HCT116 (cell line): ENCODE data around the gene HOXB1. TPM values are rescaled to one million over a fixed set of nuclear protein-coding genes. Genes with fewer than 3 reads are reported as not detected.

ENCODE experiments used
- ATAC-seq: fragments of 200-7000 bp; cut with Tn5 transposase; 2 replicates; pipeline ENCODE4 v1.9.1; 2020; ENCODE audit warnings: mild to moderate bottlenecking, moderate library complexity
- BruUV-seq: library from RNA; stranded (reverse); fragments of 400-500 nt; replicated peaks from 2 replicates; lab custom pipeline; 2021; lab: Mats Ljungman, UMichigan
- CTCF ChIA-PET: fragments of 300-600 bp; sonication (Branson Sonifier 250); formaldehyde crosslinking; loops from one replicate; lab custom pipeline; 2021; ENCODE audit warnings: antibody characterized with exemption; lab: Charles Lee
- POLR2A ChIA-PET: fragments of 300-600, 350-600 bp; sonication (Branson Sonifier 250); formaldehyde crosslinking; loops from one replicate; lab custom pipeline; 2021; ENCODE audit warnings: antibody characterized with exemption; lab: Charles Lee
- RAD21 ChIA-PET, 2 experiments: fragments of 300-600 bp; sonication (Branson Sonifier 250); formaldehyde crosslinking; loops; one replicate each; lab custom pipeline; 2023; ENCODE audit warnings: low total read pairs in 2 of 2; ENCODE audit not compliant: uncharacterized antibody in 2 of 2, unreplicated experiment in 2 of 2, low non-redundant PET in 1 of 2; lab: Charles Lee
- DNase-seq: peaks from one replicate; pipeline ENCODE4 v3.0.0-alpha.2; 2010; ENCODE audit warnings: low read depth, low spot score
- H2AFZ ChIP-seq: fragments of 200-600 bp; shearing (Covaris generic), sonication (generic); 2 replicates; pipeline ENCODE4 v1.6.1; 2017; ENCODE audit warnings: low read depth, mixed run types, mixed read lengths, antibody characterized with exemption, low read length; ENCODE audit not compliant: poor library complexity, severe bottlenecking
- H3K27ac ChIP-seq: 2 replicates; pipeline ENCODE4 v1.5.1; 2012; ENCODE audit warnings: low read depth, low read length
- H3K27me3 ChIP-seq: fragments of 200-600 bp; sonication (generic); 2 replicates; pipeline ENCODE4 v1.6.1; 2016; ENCODE audit warnings: mixed run types, low read length, mixed read lengths; ENCODE audit not compliant: insufficient read depth
- H3K36me3 ChIP-seq, 2 experiments: fragments of 200-500 bp in 1 of 2; fragments of 200-600 bp in 1 of 2; sonication (Bioruptor generic) in 1 of 2; sonication (generic) in 1 of 2; 2 replicates each; pipeline versions ENCODE4 v1.5.1 to v1.6.1; 2014 to 2016; ENCODE audit warnings: low read length in 2 of 2, inconsistent platforms in 1 of 2, mixed read lengths in 1 of 2, mixed run types in 1 of 2; ENCODE audit not compliant: insufficient read depth in 2 of 2, control insufficient read depth in 1 of 2
- H3K4me1 ChIP-seq, 2 experiments: fragments of 200-600 bp in 1 of 2; sonication (generic) in 1 of 2; 2 replicates each; pipeline versions ENCODE4 v1.5.1 to v1.6.1; 2012 to 2017; ENCODE audit warnings: low read length in 2 of 2, inconsistent platforms in 1 of 2, mild to moderate bottlenecking in 1 of 2, mixed read lengths in 1 of 2, mixed run types in 1 of 2, moderate library complexity in 1 of 2; ENCODE audit not compliant: insufficient read depth in 2 of 2, control insufficient read depth in 1 of 2
- H3K4me2 ChIP-seq: fragments of 200-600 bp; sonication (generic); 2 replicates; pipeline ENCODE4 v1.6.1; 2017; ENCODE audit warnings: mixed run types, low read length, mixed read lengths
- H3K4me3 ChIP-seq, 2 experiments: fragments of 200-600 bp in 1 of 2; sonication (generic) in 1 of 2; replicated peaks in 1 of 2; 2 replicates each; pipeline ENCODE4 v1.5.1; 2011 to 2016; ENCODE audit warnings: low read length in 2 of 2, control low read depth in 1 of 2, low read depth in 1 of 2, mild to moderate bottlenecking in 1 of 2, mixed read lengths in 1 of 2, mixed run types in 1 of 2
- H3K79me2 ChIP-seq: fragments of 200-600 bp; sonication (generic); 2 replicates; pipeline ENCODE4 v1.6.1; 2017; ENCODE audit warnings: mild to moderate bottlenecking, mixed run types, low read length, moderate library complexity, mixed read lengths; ENCODE audit not compliant: insufficient read depth
- H3K9ac ChIP-seq: fragments of 200-600 bp; sonication (generic); 2 replicates; pipeline ENCODE4 v1.6.1; 2016; ENCODE audit warnings: low read length, mixed read lengths
- H3K9me2 ChIP-seq: fragments of 200-600 bp; sonication (generic), shearing (Covaris generic); 2 replicates; pipeline ENCODE4 v1.6.1; 2017; ENCODE audit warnings: mixed run types, mild to moderate bottlenecking, moderate library complexity; ENCODE audit not compliant: insufficient read depth
- H3K9me3 ChIP-seq, 2 experiments: fragments of 200-500 bp in 1 of 2; fragments of 200-600 bp in 1 of 2; sonication (Bioruptor generic) in 1 of 2; sonication (generic) in 1 of 2; 2 replicates each; pipeline ENCODE4 v1.6.1; 2014 to 2017; ENCODE audit warnings: low read length in 2 of 2, mixed read lengths in 2 of 2, inconsistent platforms in 1 of 2, low read depth in 1 of 2, mild to moderate bottlenecking in 1 of 2, mixed run types in 1 of 2, moderate library complexity in 1 of 2; ENCODE audit not compliant: control insufficient read depth in 1 of 2, insufficient read depth in 1 of 2
- H4K20me1 ChIP-seq: fragments of 200-600 bp; sonication (generic), shearing (Covaris generic); 2 replicates; pipeline ENCODE4 v1.6.1; 2017; ENCODE audit warnings: mixed run types, mild to moderate bottlenecking, moderate library complexity; ENCODE audit not compliant: insufficient read depth
- ATF3 ChIP-seq: IDR thresholded peaks from 2 replicates; pipeline ENCODE4 v1.6.1; 2012
- CBX3 ChIP-seq: IDR thresholded peaks from 2 replicates; pipeline ENCODE4 v1.6.1; 2012; ENCODE audit warnings: low read depth
- CEBPB ChIP-seq: IDR thresholded peaks from 2 replicates; pipeline ENCODE4 v1.6.1; 2012; ENCODE audit warnings: low read depth
- FOSL1 ChIP-seq: IDR thresholded peaks from 2 replicates; pipeline ENCODE4 v1.6.1; 2012; ENCODE audit warnings: low read depth
- MAX ChIP-seq: IDR thresholded peaks from 2 replicates; pipeline ENCODE4 v1.6.1; 2012
- SRF ChIP-seq: IDR thresholded peaks from 2 replicates; pipeline ENCODE4 v1.6.1; 2012; ENCODE audit warnings: low read depth
- TCF7L2 ChIP-seq: IDR thresholded peaks from 2 replicates; pipeline ENCODE4 v1.7.0; 2011; ENCODE audit warnings: borderline replicate concordance, inconsistent platforms; ENCODE audit not compliant: insufficient read depth, insufficient read length; ENCODE audit errors: extremely low read depth
- ZBTB33 ChIP-seq: IDR thresholded peaks from 2 replicates; pipeline ENCODE4 v1.6.1; 2011; ENCODE audit warnings: mild to moderate bottlenecking, low read length, moderate library complexity; ENCODE audit not compliant: insufficient replicate concordance; ENCODE audit errors: extremely low read depth
- ZFX ChIP-seq: fragments of 450-650 bp; IDR thresholded peaks from 2 replicates; pipeline ENCODE4 v1.6.1; 2017
- intact Hi-C: fragments of 100-400 bp; cut with micrococcal nuclease; formaldehyde crosslinking; loops from 2 replicates; pipeline ENCODE4 v1.10.0; 2022
- total RNA-seq: library from RNA; stranded (reverse); gene quantifications from one replicate; pipeline ENCODE4 v1.2.1, GENCODE V29; 2021; ENCODE audit not compliant: unreplicated experiment
- TF ChIP-seq, protein P1 (sequence below), 3 experiments: fragments of 200-600 bp in 1 of 3; sonication (generic) in 1 of 3; IDR thresholded peaks in 2 of 3; conservative IDR thresholded peaks in 1 of 3; 2 replicates each; pipeline ENCODE4 v1.5.1; 2012 to 2017; ENCODE audit warnings: low read depth in 2 of 3, low read length in 2 of 3, antibody characterized with exemption in 1 of 3, borderline replicate concordance in 1 of 3, control low read depth in 1 of 3, mild to moderate bottlenecking in 1 of 3, mixed read lengths in 1 of 3, mixed run types in 1 of 3, moderate library complexity in 1 of 3; ENCODE audit not compliant: insufficient read depth in 1 of 3

The HOXB1 gene
- total RNA-seq, 1 experiment from 2014 or later: not detected

GRCh38 chr17:48549914-48550501 lies 19.2 kb upstream of the HOXB1 start:
- Histone ChIP-seq H3K9me2 (no peaks in the 10 kb centered on the region), H3K36me3 (peaks cover 0 to 4% of the 10 kb centered on the region in 2 experiments; a peak in 1 of 4 replicates), H3K79me2 (no peaks in the 10 kb centered on the region), H3K9ac (no peak overlapping the region), H3K4me3 (no peak overlapping the region), H4K20me1 (no peaks in the 10 kb centered on the region), H3K27ac (no peak overlapping the region), H3K4me1 (no peaks in the 10 kb centered on the region)
- RAD21 ChIA-PET: no interaction called here
- POLR2A ChIA-PET: no interaction called here
- intact Hi-C loops: no loop called here
- ATAC-seq (no peak), DNase-seq (no peak)
- TF ChIP-seq SRF (no peak), MAX (no peak), ZFX (no peak), TCF7L2 (no peak), CEBPB (no peak)
- TF ChIP-seq, protein P1, sequence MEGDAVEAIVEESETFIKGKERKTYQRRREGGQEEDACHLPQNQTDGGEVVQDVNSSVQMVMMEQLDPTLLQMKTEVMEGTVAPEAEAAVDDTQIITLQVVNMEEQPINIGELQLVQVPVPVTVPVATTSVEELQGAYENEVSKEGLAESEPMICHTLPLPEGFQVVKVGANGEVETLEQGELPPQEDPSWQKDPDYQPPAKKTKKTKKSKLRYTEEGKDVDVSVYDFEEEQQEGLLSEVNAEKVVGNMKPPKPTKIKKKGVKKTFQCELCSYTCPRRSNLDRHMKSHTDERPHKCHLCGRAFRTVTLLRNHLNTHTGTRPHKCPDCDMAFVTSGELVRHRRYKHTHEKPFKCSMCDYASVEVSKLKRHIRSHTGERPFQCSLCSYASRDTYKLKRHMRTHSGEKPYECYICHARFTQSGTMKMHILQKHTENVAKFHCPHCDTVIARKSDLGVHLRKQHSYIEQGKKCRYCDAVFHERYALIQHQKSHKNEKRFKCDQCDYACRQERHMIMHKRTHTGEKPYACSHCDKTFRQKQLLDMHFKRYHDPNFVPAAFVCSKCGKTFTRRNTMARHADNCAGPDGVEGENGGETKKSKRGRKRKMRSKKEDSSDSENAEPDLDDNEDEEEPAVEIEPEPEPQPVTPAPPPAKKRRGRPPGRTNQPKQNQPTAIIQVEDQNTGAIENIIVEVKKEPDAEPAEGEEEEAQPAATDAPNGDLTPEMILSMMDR (IDR thresholded peaks at IDR 0.05 in 2 of 3, conservative IDR thresholded peaks at IDR 0.05 in 1 of 3; ENCODE audit: borderline replicate concordance in 1 of 3, insufficient read depth in 1 of 3, low read depth in 2 of 3, low read length in 2 of 3): no peak
- TF ChIP-seq, all 23 proteins: peak for 0
- Histone ChIP-seq H3K9me3 (no peaks in the 10 kb centered on the region), H3K27me3 (no peaks in the 10 kb centered on the region), H2AFZ (no peak overlapping the region), H3K4me2 (no peak overlapping the region)
- CTCF ChIA-PET: no interaction called here
- BruUV-seq: no TSS peak

DNA sequence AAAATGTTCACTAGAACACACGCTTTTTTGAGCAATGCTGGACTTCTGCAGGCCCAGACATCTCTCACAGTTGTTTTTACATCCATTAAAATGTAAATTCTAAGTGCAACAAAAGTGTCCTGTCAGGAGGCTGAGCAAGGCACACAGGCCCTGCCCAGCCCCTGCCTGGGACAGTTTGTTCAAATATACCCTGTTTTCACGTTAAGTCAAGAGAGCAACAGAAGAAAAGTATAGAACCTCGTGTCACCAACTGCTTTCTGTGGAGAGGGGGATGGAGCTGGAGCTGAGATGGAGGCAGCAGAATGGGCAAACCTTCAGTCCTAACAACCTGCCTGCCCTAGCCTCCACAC lies 18.4 kb upstream of the HOXB1 start:
- RAD21 ChIA-PET: no interaction called here
- POLR2A ChIA-PET: no interaction called here
- no peak for DNase-seq
- intact Hi-C loops: no loop called here
- no peak overlapping the region for H2AFZ ChIP-seq
- no peaks in the 10 kb centered on the region for H4K20me1 ChIP-seq
- H3K4me2 ChIP-seq: no peak overlapping the region
- H3K36me3 ChIP-seq: peaks cover 0 to 4% of the 10 kb centered on the region in 2 experiments; a peak in 1 of 4 replicates
- no peaks in the 10 kb centered on the region for H3K79me2 ChIP-seq
- H3K9ac ChIP-seq: no peak overlapping the region
- no peaks in the 10 kb centered on the region for H3K9me2 ChIP-seq
- ATAC-seq: no peak
- peaks cover 0 to 2% of the 10 kb centered on the region in 2 experiments; a peak in 1 of 4 replicates for H3K4me1 ChIP-seq
- no peaks in the 10 kb centered on the region for H3K27me3 ChIP-seq
- TF ChIP-seq ATF3 (no peak), ZBTB33 (no peak), FOSL1 (no peak), TCF7L2 (no peak), ZFX (no peak), CBX3 (no peak), SRF (no peak)
- H3K4me3 ChIP-seq: no peak overlapping the region
- H3K9me3 ChIP-seq: no peaks in the 10 kb centered on the region
- CTCF ChIA-PET: no interaction called here
- BruUV-seq: no TSS peak
- H3K27ac ChIP-seq: no peak overlapping the region
